Omental fat pad (tissue), 4 donors: ENCODE data around the gene NIP7. TPM values are rescaled to one million over a fixed set of nuclear protein-coding genes. Genes with fewer than 3 reads are reported as not detected.

Experiments used
- ATAC-seq: fragments of 150-250 bp; one replicate; pipeline ENCODE4 v1.9.1; 2016; ENCODE audit warnings: mild to moderate bottlenecking, moderate library complexity; ENCODE audit not compliant: low FRiP score
- DNase-seq: peaks from one replicate; pipeline ENCODE4 v3.0.0-alpha.2; 2019; ENCODE audit warnings: low spot score
- CTCF ChIP-seq, 3 donors: fragments of 450-650 bp; IDR thresholded peaks; one replicate each; pipeline ENCODE4 v1.5.1; 2016 to 2017; ENCODE audit warnings: antibody characterized with exemption in 3 of 3, mild to moderate bottlenecking in 3 of 3, moderate library complexity in 2 of 3
- total RNA-seq, 4 donors: library from RNA; depleted of rRNA; stranded (reverse); fragments of >200 nt; gene quantifications; one replicate each; pipeline ENCODE4 v1.1.0, GENCODE V29; 2016

The NIP7 gene
- total RNA-seq, 4 donors from 2014 or later, result 14.7 to 56.8 (median 17.1) TPM

- ATAC-seq (no peak), DNase-seq (no peak)
- TF ChIP-seq CTCF (IDR thresholded peaks at IDR 0.05), result no peak
Measured at GRCh38 chr16:69386596-69386995, 47.0 kb downstream of the NIP7 start.

Other genes with a start within 250 kb of the NIP7 start
- gene HAS3, start 234.1 kb upstream of the NIP7 start, total RNA-seq, result 1 to 10 TPM in 2 of 4 donors, under 1 TPM in 2; 0.36 to 2.2 (median 1.2) TPM
- gene CHTF8, start 207.2 kb upstream of the NIP7 start, total RNA-seq, result 10 to 100 TPM; 53.7 to 61.3 (median 57.4) TPM
- 10 to 100 TPM; 32.9 to 85.7 (median 35.9) TPM for gene UTP4, start 207.1 kb upstream of the NIP7 start, total RNA-seq
- 10 to 100 TPM; 49.7 to 80.9 (median 59.3) TPM for gene SNTB2, start 152.6 kb upstream of the NIP7 start, total RNA-seq
- gene VPS4A, start 28.4 kb upstream of the NIP7 start, total RNA-seq, result 10 to 100 TPM; 26.6 to 39.0 (median 34.1) TPM
- 10 to 100 TPM; 12.8 to 25.0 (median 19.1) TPM for gene PDF, start 9.2 kb upstream of the NIP7 start, total RNA-seq
- 10 to 100 TPM; 26.8 to 50.6 (median 39.4) TPM for gene COG8, start 208 bp upstream of the NIP7 start, total RNA-seq
- not detected for gene TMED6, start 12.0 kb downstream of the NIP7 start, total RNA-seq
- 10 to 100 TPM; 12.2 to 25.5 (median 17.0) TPM for gene TERF2, start 46.2 kb downstream of the NIP7 start, total RNA-seq
- 10 to 100 TPM; 32.0 to 41.8 (median 36.2) TPM for gene CYB5B, start 84.8 kb downstream of the NIP7 start, total RNA-seq
- gene NFAT5, start 226.2 kb downstream of the NIP7 start, total RNA-seq, result 10 to 100 TPM; 43.5 to 59.3 (median 50.8) TPM